HG02884 (cell line): ENCODE measurements around the gene CIB2.

ENCODE experiments used
- ATAC-seq: cut with Tn5 transposase; IDR thresholded peaks from one replicate; pipeline ENCODE4 v1.9.1; 2021; ENCODE audit warnings: mild to moderate bottlenecking, moderate library complexity; ENCODE audit not compliant: unreplicated experiment

Gene CIB2

DNA sequence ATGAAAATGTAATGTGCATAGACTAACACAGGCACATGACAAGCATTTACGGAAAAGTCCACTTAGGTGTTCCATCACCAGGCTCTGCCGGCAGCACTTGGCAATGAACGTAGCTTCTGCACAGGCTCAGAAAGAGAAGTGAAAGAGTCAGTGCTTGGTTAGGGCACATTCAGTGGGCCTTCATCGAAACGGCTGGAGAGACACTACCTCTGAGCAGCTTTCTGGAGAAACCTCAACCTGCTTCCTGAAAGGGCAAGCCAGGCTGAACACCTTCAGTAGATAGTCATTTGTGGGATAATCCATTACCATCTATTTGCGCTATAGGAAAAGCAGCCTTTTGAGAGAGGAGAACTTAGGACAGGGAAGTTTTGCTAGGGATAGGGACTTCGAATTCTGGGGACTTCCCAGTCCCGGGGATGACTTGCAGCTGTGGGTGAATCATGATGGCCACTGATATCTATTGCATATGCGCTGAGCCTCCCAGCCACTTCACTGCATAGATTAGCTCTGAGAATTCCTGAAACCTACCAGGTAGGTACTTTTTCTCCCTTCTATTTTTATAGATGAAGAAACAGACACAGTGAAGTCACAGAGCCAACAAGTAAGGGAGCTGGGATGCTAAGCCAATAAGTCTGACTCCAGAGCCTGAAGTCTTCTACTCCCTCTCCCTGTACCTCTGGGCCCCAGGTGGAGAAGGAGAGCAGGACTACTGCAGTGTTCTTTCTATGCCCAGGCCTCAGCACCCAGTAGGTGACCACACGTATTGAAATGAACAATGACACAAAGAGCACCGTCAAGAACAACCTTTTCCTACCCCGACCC, 43.1 kb downstream of the CIB2 start:
- peak; percentile 57 for ATAC-seq

DNA sequence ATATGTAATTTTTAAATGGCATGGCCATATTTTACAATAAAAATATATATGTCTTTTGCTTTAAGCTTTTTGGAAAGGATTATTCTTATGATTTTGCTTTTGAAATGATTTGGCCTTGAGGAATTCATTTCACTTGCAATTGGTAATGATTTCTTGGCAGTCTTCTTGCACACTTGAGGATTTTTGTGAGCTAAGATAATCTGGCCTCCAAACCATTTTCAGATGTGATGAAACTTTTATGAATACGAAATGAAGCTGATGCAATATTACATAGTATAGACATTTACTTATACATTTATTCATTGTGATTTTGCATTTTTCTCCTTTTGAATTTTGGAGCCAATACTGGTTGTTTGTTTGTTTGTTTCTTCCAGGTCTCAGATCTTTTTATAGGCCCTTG, 45.3 kb downstream of the CIB2 start:
- ATAC-seq, result no peak

DNA sequence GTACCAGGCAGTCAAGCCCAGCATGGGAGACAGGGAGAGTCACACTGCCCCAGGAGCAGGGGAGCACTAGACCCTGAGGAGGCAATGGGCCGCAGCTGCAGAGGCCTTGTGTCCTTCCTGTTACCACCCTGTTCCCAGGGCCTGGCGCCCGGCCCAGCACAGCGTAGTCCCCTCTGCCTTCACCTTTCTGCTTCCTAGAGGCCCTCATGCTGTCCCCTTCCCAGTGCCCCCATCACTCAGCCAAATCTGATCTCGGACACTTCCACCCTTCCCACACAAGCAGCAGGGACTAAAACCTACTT, 46.8 kb downstream of the CIB2 start:
- no peak for ATAC-seq

DNA sequence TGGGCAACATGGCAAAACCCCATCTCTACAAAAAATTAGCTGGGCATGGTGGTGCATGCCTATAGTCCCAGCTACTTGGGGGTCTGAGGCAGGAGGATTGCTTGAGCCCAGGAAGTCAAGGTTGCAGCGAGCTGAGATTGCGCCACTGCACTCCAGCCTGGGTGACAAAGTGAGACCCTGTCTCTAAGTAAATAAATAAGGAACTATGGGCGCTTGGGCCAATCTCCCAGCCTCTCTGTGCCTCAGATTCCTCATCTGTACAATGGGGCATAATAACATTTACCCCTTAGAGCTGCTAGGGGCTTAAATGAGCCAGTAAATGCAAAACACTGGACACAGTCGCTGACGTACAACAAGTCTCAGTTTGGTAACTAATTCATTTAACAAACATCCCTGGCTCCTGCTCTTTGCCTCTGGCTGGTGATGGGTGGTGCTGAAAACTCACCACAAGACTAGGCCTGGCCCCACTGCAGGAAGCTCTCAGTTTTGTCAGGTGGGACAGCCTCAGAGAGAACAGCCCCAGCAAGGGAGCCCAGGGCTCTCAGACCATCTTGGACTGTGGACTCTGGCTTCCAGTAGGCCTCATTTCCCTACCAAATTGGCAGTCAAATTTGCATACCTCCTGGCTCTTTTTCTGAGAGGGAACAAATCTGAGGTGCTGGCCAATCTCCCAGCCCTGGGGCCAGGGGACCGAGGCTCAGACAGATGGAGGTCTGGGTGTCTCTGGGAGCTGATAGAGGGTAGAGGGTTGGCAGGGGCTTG, 47.4 kb downstream of the CIB2 start:
- ATAC-seq, result no peak

DNA sequence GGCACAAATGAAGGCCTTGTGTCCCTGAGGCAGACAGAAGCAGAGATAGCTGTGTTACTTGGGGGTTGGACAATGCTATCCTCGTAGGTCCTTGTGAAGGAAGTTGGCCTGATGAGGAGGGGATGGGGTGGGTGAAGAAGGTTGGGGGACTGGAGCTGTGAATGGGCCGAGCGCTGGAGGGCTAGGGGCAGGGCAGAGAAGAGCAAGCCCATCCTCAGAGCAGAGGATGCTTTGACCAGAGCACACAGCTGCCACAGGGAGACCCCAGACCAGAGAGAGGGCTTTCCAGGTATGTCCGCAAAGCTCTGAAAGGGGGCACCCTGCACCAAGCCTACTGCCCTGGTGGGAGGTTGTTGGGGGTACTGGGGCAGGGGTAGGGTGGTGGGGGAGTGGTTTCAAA, 48.1 kb downstream of the CIB2 start:
- no peak for ATAC-seq

DNA sequence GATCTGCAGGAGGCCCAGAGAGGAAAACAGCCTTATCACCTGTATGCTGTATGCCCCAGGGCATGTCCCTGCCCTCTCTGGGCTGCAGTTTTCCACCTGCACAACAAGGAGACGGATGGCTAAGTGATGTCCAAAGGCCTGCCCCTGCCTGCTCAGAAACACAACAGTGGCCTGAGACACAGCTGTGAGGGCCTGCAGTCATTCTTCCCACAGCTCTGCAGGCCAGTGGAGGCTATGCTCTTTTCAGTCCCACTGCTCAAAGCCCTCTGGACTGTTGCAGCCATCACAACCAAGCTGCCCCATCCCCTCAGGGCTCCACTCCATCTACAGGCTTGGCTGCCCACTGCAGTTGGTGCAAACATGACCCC, 48.5 kb downstream of the CIB2 start:
- ATAC-seq, result no peak

DNA sequence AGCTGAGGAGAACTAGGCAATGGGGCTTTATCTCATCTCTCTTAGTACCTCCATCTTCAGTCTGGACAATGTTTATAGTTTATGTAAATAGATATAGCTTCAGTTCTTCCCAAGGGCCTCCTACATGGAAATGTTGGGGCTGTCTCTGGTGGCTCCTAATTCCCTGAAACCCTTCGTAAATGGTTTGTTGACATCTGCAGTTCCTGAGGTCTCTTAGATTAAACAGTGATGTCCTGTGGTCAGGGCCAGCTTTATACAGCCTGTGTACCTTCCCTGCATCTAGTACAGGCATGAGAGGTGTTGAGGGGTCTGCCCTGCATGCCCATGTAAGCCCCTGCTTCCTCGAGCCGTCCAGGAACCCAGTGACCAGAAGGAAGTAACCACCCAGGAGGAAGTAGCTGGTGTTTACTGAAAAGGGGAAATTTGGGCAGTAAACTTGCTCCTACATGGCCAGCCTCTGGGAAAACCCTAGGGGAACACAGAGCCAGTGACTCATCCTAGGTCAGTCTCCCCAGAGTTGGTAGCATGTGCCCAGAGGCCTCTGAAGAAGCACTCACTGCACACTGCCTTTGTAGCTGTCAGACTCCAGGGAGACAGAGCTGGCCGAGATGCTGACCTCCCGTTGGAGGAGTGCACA, 49.0 kb downstream of the CIB2 start:
- no peak for ATAC-seq

DNA sequence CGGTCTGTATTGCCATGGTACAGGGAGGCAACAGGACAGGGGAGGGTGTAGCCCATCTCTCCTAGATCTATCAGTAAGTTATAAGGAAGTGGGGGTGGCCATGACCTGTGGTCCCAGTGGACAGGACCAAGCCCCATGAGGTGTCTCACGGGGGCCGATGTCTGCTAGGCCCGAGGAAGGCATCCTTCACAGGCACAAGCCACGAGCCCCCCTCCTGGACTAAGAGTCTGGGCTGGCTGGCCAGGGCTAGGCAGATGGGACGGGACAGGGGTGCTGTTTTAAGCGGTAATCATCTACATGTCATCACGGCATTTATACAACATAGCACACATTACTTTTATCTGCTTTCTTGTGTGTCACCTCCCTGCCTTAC, 51.2 kb downstream of the CIB2 start:
- no peak for ATAC-seq

DNA sequence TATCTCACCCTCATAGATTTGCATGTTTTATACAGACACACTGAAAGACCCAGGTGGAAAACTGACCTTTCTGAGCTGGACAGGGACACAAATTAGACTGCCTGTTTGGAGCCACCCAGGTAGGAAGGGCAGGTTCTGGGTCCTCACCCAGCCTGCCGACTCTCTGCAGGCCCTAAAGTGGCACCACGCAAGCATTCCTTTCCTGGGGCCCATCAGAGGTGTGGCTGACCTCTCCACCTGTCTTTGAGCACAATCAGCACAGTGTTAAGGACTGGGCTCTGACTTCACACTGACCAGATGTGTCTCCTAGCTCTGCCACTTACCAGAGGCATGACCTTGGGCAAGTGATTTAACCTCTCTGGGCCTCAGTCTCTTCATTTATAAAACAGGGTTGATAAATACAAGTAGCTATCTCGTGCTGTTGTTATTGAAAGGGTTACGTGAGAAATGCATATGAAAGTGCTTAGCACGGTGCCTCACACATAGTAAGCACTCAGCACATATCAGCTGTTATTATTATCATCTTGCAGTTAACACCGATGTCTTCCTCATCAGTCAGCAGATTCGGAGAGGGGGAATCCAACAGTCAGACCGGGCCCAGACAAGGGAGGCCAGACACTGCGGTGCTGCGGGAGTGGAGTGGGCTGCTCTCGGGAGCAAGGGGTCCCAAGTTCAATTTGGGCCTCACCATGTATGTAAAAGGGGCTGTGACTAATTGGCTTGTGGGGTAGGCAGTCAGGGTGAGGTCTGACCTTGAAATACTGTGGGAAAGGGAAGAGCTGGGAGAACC, 51.8 kb downstream of the CIB2 start:
- ATAC-seq, result no peak

DNA sequence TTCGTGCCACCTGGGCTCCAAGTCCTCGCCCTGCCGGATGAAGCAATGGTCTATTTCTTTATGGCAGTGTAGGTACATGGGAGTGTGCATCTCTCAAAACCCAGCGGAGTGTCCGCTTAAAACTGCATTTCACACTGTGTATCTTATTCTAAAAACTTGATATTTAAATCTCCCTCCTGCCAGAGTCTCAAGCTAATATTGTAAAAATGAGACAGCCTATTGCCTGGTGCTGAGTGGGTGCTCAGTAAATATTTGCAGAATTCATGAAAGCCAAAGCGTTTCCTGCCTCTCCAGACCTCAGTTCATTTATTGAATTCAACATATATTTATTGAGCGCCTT, 53.4 kb downstream of the CIB2 start:
- ATAC-seq, result no peak

DNA sequence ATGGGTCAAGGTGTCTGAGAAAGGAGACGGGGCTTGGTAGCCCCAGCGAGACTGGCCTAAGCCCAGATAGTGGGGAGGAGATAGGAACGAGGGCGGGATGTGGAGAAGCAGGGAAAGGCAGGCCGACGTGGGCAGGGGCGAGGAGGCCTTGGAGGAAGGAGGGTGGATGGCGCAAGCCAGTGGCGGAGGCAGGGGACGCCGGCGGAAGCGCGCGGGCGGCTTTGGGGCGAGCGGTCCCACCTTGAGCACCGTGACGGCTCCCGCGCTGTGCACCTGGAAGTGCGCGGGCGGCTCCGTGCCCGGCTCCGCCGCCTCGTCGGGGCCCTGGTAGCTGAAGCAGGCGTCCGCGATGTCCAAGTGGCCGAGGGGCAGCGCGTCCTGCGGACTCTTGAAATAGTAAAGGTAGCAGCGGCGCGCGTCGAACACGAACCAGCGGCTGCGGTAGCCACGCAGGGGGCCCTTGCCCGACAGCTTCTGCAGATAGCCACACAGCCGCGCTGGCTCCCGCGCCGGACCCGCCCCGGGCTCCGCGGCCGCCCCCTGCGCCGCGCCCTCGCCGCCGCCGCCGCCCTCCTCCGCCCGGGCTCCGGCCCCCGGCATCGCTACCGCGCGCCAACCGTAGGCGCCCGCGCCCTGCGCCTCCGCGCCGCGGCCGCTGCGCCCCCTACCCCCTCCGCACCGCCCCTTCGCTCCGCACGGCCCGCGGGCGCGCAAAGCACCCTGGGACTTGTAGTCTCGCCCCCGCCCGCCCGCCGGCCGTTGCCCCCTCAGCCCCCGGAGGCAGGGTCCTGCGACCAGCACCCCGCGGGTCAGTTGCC, 54.0 kb downstream of the CIB2 start, which contains the start of gene TBC1D2B:
Gene TBC1D2B, minus strand, starts transcription at position 659 of the 818 bp plus-strand sequence. Its CDS starts 59 bp downstream, at position 600.
- ATAC-seq, result peak; percentile 58

DNA sequence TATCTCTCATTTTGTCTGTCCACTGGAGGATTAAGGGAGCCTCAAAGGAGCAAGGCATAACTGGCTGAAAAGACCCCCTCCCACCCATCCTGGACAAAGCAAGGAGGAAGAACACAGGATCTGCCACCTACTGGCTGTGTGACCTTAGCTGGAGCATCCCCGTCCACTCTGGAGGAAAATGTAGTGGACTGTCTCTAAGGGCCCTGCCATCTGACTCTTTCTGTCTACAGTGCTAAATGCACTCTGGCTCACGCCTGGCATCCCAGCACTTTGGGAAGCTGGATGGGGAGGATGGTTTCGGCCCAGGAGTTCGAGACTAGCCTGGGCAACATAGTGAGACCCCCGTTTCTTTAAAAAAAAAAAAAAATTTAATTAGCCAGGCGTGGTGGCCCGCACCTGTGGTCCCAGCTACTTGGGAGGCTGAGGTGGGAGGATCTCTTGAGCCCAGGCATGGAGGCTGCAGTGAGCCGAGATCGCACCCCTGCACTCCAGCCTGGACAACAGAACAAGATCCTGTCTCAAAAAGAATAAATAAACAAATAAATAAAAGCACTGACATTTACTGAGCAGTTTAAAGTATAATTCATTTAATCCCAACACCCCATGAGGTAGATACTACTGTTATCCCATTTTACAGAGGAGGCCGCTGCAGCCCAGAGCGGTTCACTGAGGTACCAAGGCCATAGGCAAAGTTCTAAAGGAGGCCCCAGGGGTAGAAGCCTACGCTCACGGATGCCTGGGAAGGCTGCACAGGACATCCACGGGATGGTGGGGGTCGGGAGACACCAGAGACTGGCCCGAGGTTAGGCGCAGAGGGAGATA, 54.8 kb downstream of the CIB2 start:
- ATAC-seq, result no peak

DNA sequence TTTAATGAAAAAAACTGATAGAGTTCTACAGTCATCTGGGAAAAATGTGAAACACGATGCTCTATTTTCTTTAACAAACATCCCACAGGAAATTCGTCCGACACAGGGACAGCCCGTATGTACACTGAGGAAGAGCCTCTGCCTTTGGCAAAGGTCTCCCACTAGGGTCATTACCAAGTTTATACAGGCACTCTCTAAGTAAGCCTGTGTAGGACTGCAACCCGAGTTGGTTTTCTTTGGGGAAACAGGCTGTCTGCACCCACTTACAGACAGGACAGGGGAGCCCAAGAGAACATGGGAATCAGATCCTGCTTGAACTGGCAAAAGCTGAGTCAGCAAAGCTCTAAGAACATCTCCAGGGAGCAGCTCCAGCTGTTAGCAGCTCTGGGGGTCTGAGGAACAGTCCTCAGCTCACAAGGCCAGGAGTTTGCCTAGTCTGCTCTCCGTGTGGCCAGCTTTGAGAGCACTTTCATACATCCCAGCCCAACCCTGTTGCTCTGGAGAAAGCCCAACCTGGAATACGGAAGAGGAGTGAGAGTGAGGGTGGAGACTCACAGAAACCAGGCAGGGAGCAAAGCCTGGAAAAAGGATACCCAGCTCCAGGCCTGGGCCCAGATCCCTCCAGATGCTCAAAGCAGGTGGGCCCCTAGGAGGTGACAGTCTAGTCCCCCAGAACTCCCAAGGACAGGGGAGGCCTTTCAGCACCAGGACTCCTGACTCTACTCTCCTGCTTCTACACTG, 55.6 kb downstream of the CIB2 start:
- ATAC-seq, result no peak

DNA sequence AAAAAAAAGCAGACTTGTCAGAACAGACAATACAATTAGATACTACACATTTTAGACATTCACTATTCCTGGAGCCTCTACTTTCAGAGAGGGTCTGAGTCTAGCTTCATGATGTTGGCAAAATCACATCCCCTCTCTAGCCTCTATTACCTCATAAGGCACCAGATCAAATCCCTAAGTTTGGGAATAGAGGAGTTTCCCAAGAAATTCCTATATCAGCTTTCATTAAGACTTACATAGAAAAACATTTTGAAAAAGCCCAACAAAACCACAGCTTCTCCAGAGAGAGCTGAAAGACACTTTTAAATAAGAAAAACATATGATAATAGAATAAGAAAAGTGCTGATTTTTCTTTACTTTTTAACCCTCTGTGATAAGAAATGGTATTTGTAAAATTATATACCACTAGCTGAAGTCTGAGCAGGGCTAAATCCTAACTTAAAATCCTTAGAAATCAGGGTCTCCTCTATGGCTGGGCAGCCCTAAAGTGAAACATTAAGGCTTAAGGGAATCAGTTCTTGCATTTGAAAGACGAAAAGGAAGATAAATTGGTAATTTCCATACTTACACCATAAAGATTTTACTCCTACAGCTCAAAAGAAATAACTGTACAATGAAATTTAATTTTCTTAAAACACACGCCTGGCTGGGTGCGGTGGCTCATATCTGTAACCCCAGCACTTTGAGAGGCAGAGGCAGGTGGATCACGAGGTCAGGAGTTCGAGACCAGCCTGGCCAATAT, 58.0 kb downstream of the CIB2 start:
- no peak for ATAC-seq

DNA sequence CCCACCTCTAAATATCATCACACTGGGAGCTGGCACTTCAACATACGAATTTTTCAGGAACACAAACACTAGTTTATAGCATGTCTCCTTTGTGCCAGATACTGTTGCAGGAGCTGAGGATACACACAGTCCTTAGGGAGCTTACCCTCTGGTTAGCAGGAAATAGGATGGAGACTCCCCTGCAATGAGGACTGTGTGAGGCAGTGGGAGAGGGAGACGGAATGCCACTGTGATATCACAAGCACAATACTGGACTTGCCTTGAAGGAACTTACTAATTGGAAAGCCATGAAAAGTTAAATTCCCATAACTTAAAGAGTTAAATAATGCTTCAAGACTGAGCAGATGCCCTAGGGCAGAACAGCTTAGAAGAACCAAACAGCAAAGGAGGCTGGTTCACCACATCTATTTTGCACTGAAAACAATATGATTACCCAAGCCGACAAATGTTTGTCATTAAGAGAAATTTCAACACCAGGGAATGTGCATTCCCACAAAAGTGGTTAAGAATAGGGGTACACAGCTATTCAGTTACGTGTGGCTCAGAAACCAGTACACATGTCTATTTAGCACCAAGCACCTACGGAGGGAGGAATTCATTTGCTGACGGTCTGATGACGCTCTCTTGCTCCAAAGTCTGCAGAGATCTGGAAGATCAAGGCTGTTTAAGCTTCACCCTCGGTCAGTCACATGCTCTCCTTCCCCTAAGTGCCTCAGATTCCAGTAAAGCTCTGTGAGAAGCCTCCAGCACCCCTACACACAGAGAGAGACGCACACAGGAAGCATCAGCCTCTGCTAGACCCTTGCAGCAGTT, 59.0 kb downstream of the CIB2 start:
- no peak for ATAC-seq

DNA sequence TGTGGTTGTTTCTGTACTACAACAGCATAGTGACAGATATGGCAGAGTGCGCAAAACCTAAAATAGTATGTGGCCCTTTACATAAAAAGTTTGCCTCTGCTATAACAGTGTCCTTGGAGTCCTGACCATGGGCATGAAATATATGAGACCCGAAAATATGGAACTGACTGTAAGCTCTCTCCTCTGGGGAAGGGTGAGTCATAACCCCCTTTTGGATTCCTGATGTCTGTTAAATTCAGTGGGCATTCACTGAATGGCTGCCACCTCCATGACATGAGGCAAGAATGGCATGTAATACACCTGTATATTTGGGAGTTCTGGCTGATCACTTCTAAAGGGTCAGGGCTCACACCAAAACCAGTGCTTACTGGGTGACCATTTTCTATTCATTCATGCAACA, 59.9 kb downstream of the CIB2 start:
- ATAC-seq, result no peak

DNA sequence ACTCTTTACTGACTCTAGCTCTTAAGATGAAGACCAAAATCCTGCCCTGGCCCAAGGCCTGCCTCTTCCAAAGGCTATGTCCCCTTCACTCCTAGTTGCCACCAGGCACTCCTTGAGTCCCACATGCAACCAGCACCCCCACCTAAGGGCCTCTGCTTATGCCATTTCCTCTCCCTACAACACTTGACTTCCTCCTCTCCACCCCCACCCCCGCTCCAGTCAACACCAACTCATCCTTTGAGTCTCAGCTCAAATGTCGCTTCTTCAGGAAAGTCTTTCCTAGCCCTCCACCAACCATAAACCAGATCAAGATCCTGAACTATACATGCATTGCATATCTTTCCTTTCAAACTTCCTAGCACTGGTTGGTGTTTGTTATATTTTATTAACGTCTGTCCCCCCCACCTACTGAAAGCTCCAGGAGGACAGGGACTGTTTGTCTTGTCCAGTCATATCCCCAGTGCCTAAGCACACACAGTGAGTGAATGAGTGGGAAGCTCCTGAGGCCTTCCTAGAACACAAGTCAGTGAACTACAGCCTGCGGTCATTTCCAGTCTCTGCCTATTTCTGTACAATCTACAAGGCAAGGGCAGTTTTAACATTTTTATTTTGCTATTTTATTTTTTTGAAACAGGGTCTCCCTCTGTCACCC, 61.1 kb downstream of the CIB2 start:
- ATAC-seq, result no peak
